Stimulated activated CD4-positive, alpha-beta T cell treated with anti-CD3 and anti-CD28 coated beads, Interleukin-2, amount 100 ng/mL, for 4 hours (primary cell): ENCODE measurements around the gene TDRKH.
"Not testable (repeated sequence)": the region's sequence is repeated elsewhere in the genome, so short reads cannot be mapped to it uniquely, and the experiment has no call there.

Experiments used
- DNase-seq: peaks from one replicate; pipeline ENCODE4 v3.0.0-alpha.2; 2020; ENCODE audit warnings: low read depth

TDRKH gene

GRCh38 chr1:151762941-151763921, 27.1 kb downstream of the TDRKH start, which contains the start of gene MRPL9:
TSS of gene MRPL9 (minus strand) at chr1:151763496. CDS start at chr1:151763479, 17 bp downstream.
- DNase-seq, result peak; percentile 74

DNA sequence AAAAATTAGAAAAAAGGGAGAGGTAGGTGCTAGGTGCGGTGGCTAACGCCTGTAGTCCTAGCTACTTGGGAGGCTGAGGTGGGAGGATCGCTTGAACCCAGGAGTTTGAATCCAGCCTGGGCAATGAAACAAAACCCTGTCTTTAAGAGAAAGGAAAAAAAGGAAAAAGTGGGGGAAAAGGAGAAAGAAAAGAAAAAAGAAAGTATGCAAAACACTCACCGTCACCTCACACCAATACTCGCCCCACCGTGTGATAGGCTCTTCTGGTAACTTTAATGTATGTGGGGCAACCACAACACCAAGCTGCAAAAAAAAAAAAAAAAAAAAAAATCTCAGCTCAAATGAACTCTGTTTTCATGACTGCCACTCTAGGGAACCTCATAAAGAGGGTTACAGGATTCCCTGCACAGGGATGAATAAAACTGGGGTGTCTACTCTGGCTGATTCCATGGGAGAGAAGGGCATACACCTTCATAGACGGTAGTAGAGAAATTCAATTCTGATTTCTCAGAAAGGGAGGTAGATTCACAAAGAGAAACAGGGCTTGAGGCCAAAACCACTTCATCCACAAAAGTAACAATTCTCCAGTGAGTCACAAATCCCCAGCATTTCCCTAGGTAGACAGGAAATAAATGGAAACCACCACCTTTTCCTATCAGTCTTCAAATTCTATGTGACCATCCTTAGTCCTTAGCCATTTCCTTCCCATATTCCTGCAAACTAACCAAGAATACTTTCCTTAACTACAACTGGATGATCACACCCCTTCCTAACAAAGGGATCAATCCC, 29.5 kb downstream of the TDRKH start:
- no peak for DNase-seq

DNA sequence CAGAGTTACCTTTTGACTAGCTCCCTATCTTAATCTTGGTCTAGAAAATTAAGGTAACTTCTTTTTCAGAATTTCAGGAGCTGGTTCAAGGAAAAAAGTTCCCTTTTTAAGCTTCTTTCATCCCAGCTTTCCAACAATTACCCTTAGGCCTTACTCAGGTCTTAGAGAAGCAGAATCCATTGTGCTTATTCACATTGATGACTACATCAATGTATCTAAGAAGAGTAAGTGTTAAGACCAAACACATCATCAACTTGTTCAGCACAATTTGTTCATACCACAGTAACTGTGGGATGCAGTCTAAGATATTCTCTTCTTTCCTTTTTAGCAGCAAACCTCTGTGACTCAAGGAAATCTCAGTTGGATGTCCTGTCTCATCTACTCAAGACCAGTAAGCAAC, 31.1 kb downstream of the TDRKH start:
- DNase-seq, result no peak

DNA sequence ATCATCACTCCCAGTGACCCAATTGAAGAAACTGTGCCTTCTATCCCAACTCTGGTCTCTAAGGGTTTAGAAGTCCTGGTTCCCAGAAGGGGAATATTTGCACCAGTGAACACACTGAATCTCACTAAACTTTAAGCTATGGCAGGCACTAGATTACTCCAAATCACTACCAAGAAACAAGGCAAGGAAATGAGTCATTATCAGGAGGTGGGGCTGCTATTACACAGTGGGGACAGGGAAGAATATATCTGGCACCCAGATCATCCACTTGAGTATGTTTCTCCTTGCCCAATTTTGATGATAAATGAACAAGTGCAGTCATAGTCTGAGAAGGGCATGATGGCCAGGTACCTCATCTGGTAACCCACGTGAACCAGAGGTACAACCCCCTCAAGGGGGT, 34.0 kb downstream of the TDRKH start:
- no peak for DNase-seq

DNA sequence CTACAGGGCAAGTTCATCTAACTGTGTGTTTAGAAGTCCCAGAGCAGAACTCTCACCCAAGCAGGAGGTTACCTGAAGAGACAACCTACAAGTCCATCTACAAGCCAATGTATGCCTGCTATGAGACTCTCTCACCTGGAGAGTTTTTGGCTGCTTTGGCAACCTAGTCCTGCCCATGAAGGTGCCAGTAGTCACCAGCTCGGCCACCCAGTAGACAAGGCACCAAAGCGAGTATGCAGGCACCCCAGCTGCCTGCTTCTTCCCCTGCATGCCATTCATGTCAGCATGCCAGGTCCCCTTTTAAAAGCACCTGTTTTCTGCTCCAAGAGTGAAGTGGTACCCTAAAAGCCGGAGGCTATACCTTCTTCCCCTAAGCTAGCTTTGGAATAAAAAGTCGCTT, 48.8 kb downstream of the TDRKH start:
- DNase-seq, result no peak

- no peak for DNase-seq
Measured at GRCh38 chr1:151739590-151740355, 50.5 kb downstream of the TDRKH start.

GRCh38 chr1:151737479-151737878, 52.8 kb downstream of the TDRKH start:
- DNase-seq, result no peak

DNA sequence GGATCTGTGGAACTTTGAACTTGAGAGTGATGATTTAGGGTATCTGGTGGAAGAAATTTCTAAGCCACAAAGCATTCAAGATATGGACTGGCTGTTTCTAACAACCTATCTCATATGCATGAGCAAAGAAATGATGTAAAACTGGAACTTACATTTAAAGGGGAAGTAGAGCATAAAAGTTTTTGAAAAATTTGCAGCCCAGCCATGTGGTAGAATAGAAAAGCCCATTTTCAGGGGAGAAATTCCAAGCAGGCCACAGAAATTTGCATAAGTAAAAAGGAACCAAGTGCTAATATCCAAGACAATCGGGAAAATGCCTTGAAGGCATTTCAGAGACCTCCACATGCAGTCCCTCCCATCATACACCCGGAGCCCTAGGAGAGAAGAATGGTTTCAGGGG, 53.3 kb downstream of the TDRKH start:
- no peak for DNase-seq

GRCh38 chr1:151733995-151734394, 56.3 kb downstream of the TDRKH start:
- not testable (repeated sequence) for DNase-seq

DNA sequence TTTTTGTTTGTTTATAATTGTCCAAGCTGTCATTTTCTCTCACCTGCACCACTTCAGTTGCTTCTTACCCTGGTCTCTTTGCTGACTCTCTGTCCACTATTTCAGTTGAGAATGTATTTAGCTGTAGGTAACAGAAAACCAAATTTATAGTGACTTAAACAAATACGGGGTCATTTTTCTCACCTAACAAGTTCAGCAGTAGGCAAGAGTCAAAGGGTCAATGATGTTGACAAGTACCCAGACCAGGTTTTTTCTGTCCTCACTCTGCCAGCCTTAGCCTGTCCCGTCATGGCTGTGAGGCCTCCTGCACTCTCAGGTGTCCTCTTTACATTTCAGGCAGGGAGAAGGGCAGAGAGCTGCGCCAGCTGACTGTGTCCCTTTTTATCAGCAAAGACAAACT, 57.2 kb downstream of the TDRKH start:
- DNase-seq, result no peak

GRCh38 chr1:151729966-151730291, 60.4 kb downstream of the TDRKH start:
- DNase-seq, result no peak

GRCh38 chr1:151729157-151729965, 60.9 kb downstream of the TDRKH start:
- no peak for DNase-seq

GRCh38 chr1:151728151-151729054, 61.9 kb downstream of the TDRKH start:
- DNase-seq, result no peak

GRCh38 chr1:151723726-151724370, 66.5 kb downstream of the TDRKH start:
- no peak for DNase-seq
